CD8-positive, alpha-beta memory T cell (primary cell): ENCODE measurements around the gene ABCA2. TPM values are rescaled to one million over a fixed set of nuclear protein-coding genes. Genes with fewer than 3 reads are reported as not detected.
A peak's percentile ranks its signal among the peaks of the same experiment; 100 is the strongest.
"Not testable (repeated sequence)": the region's sequence is repeated elsewhere in the genome, so short reads cannot be mapped to it uniquely, and the experiment has no call there.

Source experiments
- CTCF ChIA-PET: fragments of 350-600 bp; sonication (Branson Sonifier 250); formaldehyde crosslinking; loops from one replicate; lab custom pipeline; 2021; ENCODE audit warnings: antibody characterized with exemption; lab: Charles Lee
- POLR2A ChIA-PET: fragments of 350-600 bp; sonication (Branson Sonifier 250); formaldehyde crosslinking; loops from one replicate; lab custom pipeline; 2021; ENCODE audit warnings: antibody characterized with exemption; lab: Charles Lee
- DNase-seq, 5 donors: peaks; one replicate each; pipeline versions ENCODE4 v3.0.0 to v3.0.0-alpha.2; 2020 to 2022; ENCODE audit warnings: mixed read lengths in 1 of 5
- H3K27ac ChIP-seq: one replicate; pipeline ENCODE4 v1.7.0; 2013; ENCODE audit warnings: low read depth, mild to moderate bottlenecking, low read length, moderate library complexity
- H3K27me3 ChIP-seq: 2 replicates; pipeline ENCODE4 v1.7.0; 2013; ENCODE audit warnings: low read length, mild to moderate bottlenecking; ENCODE audit not compliant: insufficient read depth, poor library complexity, severe bottlenecking
- H3K36me3 ChIP-seq: 2 replicates; pipeline ENCODE4 v1.7.0; 2013; ENCODE audit warnings: mild to moderate bottlenecking, low read length, moderate library complexity; ENCODE audit not compliant: insufficient read depth
- H3K4me1 ChIP-seq: 2 replicates; pipeline ENCODE4 v1.7.0; 2013; ENCODE audit warnings: mild to moderate bottlenecking, low read length, moderate library complexity; ENCODE audit not compliant: insufficient read depth
- H3K4me3 ChIP-seq: 2 replicates; pipeline ENCODE4 v1.7.0; 2013; ENCODE audit warnings: mild to moderate bottlenecking, low read length
- H3K9me3 ChIP-seq: 2 replicates; pipeline ENCODE4 v1.7.0; 2013; ENCODE audit warnings: mild to moderate bottlenecking, low read length
- H3K27ac Mint-ChIP-seq, 8 donors: one replicate each; pipeline ENCODE4 v1.8.0; 2020 to 2021; ENCODE audit warnings: mixed read lengths in 8 of 8, mild to moderate bottlenecking in 6 of 8, inconsistent platforms in 3 of 8, moderate library complexity in 3 of 8
- H3K27me3 Mint-ChIP-seq, 2 donors: one replicate each; pipeline ENCODE4 v1.8.0; 2020 to 2021; ENCODE audit warnings: mixed read lengths in 2 of 2, mild to moderate bottlenecking in 1 of 2, moderate library complexity in 1 of 2
- H3K36me3 Mint-ChIP-seq, 3 donors: one replicate each; pipeline ENCODE4 v1.8.0; 2020 to 2021; ENCODE audit warnings: mixed read lengths in 3 of 3, inconsistent platforms in 1 of 3, mild to moderate bottlenecking in 1 of 3
- H3K4me1 Mint-ChIP-seq, 3 donors: one replicate each; pipeline ENCODE4 v1.8.0; 2020 to 2021; ENCODE audit warnings: mixed read lengths in 3 of 3, inconsistent platforms in 1 of 3, mild to moderate bottlenecking in 1 of 3
- H3K4me3 Mint-ChIP-seq, 7 donors: one replicate each; pipeline ENCODE4 v1.8.0; 2020 to 2021; ENCODE audit warnings: mixed read lengths in 7 of 7, mild to moderate bottlenecking in 6 of 7, moderate library complexity in 4 of 7, inconsistent platforms in 2 of 7
- H3K9me3 Mint-ChIP-seq, 5 donors: one replicate each; pipeline ENCODE4 v1.8.0; 2020 to 2022; ENCODE audit warnings: mixed read lengths in 5 of 5, mild to moderate bottlenecking in 3 of 5, moderate library complexity in 2 of 5, inconsistent platforms in 1 of 5
- polyA plus RNA-seq: library from polyadenylated mRNA; unstranded; fragments of 300-500 nt; fragmentation: Illumina TruSeq; gene quantifications from one replicate; pipeline ENCODE4 v1.2.3, GENCODE V29; 2021
- total RNA-seq, 2 experiments: library from RNA; stranded (reverse); gene quantifications; one replicate each; pipeline ENCODE4 v1.2.3, GENCODE V29; 2021

ABCA2 gene
- total and polyA plus RNA-seq, 3 experiments from 2014 or later: 15.9 to 20.7 (median 20.2) TPM

- Mint-ChIP-seq H3K4me1 (peaks cover 6 to 22% (median 14%) of the 10 kb centered on the region in 3 donors), H3K36me3 (no peaks in the 10 kb centered on the region), H3K9me3 (no peaks in the 10 kb centered on the region), H3K4me3 (peak overlapping the region; percentile 5 to 78 (median 57)), H3K27ac (peak overlapping the region in 5 of 8 donors; percentile 45 to 68 (median 51)), H3K27me3 (peaks cover 3 to 4% of the 10 kb centered on the region in 2 donors)
- Histone ChIP-seq H3K27me3 (no peaks in the 10 kb centered on the region), H3K36me3 (no peaks in the 10 kb centered on the region), H3K9me3 (no peaks in the 10 kb centered on the region), H3K4me3 (no peak overlapping the region), H3K27ac (no peak overlapping the region), H3K4me1 (peaks cover 14% of the 10 kb centered on the region)
- DNase-seq: peak; percentile 77 to 89 (median 85)
- CTCF ChIA-PET: interaction anchor here (0.6 to 8.6 kb wide), 30 partner anchors 9 to 354 kb away, joined by 3 to 87 read pairs (median 4); partner anchors contain the start of genes ABCA2, CLIC3, FUT7 and MAN1B1
- POLR2A ChIA-PET: interaction anchor here (0.7 to 1.3 kb wide), 3 partner anchors 19 to 278 kb away, joined by 3 read pairs; partner anchors contain the start of gene MAN1B1
These were observed 40.0 kb upstream of the ABCA2 start for GRCh38 chr9:137067860-137068538.

- ChIA-PET CTCF (interaction anchor here (1.0 to 8.6 kb wide), 13 partner anchors 14 to 279 kb away, joined by 3 to 87 read pairs (median 10); partner anchors contain the start of genes ABCA2, FUT7, MAN1B1 and NPDC1), POLR2A (no interaction called here)
- peaks cover 3 to 4% of the 10 kb centered on the region in 2 donors for H3K27me3 Mint-ChIP-seq
- Histone ChIP-seq H3K9me3 (no peaks in the 10 kb centered on the region), H3K27ac (no peak overlapping the region), H3K4me3 (no peak overlapping the region), H3K4me1 (peaks cover 14% of the 10 kb centered on the region), H3K27me3 (no peaks in the 10 kb centered on the region), H3K36me3 (no peaks in the 10 kb centered on the region)
- peaks cover 6 to 21% (median 14%) of the 10 kb centered on the region in 3 donors for H3K4me1 Mint-ChIP-seq
- no peaks in the 10 kb centered on the region for H3K9me3 Mint-ChIP-seq
- no peak overlapping the region for H3K4me3 Mint-ChIP-seq
- no peak for DNase-seq
- no peak overlapping the region for H3K27ac Mint-ChIP-seq
- no peaks in the 10 kb centered on the region for H3K36me3 Mint-ChIP-seq
These were observed 38.2 kb upstream of the ABCA2 start for GRCh38 chr9:137066096-137066861.

- no peaks in the 10 kb centered on the region for H3K9me3 Mint-ChIP-seq
- CTCF ChIA-PET: interaction anchor here (1.0 to 8.6 kb wide), 5 partner anchors 17 to 35 kb away, joined by 3 to 87 read pairs (median 31); partner anchors contain the start of genes ABCA2, FUT7, MAN1B1 and NPDC1
- Histone ChIP-seq H3K27ac (no peak overlapping the region), H3K27me3 (no peaks in the 10 kb centered on the region), H3K4me1 (peaks cover 7% of the 10 kb centered on the region), H3K4me3 (no peak overlapping the region), H3K36me3 (no peaks in the 10 kb centered on the region), H3K9me3 (no peaks in the 10 kb centered on the region)
- no peak overlapping the region for H3K27ac Mint-ChIP-seq
- H3K27me3 Mint-ChIP-seq: peaks cover 3 to 4% of the 10 kb centered on the region in 2 donors
- no peak for DNase-seq
- POLR2A ChIA-PET: no interaction called here
- H3K4me1 Mint-ChIP-seq: peaks cover 6 to 13% (median 8%) of the 10 kb centered on the region in 3 donors
- H3K4me3 Mint-ChIP-seq: no peak overlapping the region
- H3K36me3 Mint-ChIP-seq: no peaks in the 10 kb centered on the region
These were observed 37.4 kb upstream of the ABCA2 start for GRCh38 chr9:137065336-137065967.

GRCh38 chr9:137064880-137065164, 36.8 kb upstream of the ABCA2 start:
- Histone ChIP-seq H3K9me3 (no peaks in the 10 kb centered on the region), H3K36me3 (no peaks in the 10 kb centered on the region), H3K4me1 (peaks cover 7% of the 10 kb centered on the region), H3K27me3 (no peaks in the 10 kb centered on the region), H3K4me3 (no peak overlapping the region), H3K27ac (no peak overlapping the region)
- no peaks in the 10 kb centered on the region for H3K9me3 Mint-ChIP-seq
- H3K27me3 Mint-ChIP-seq: peaks cover 3 to 4% of the 10 kb centered on the region in 2 donors
- H3K27ac Mint-ChIP-seq: no peak overlapping the region
- ChIA-PET CTCF (interaction anchor here (1.2 to 8.6 kb wide), 9 partner anchors 17 to 274 kb away, joined by 3 to 87 read pairs (median 7); partner anchors contain the start of gene NPDC1), POLR2A (no interaction called here)
- H3K4me3 Mint-ChIP-seq: no peak overlapping the region
- DNase-seq: no peak
- H3K4me1 Mint-ChIP-seq: peaks cover 6 to 12% (median 7%) of the 10 kb centered on the region in 3 donors
- H3K36me3 Mint-ChIP-seq: no peaks in the 10 kb centered on the region

- ChIA-PET CTCF (interaction anchor here (0.6 to 8.6 kb wide), 16 partner anchors 8 to 286 kb away, joined by 3 to 87 read pairs (median 4); partner anchors contain the start of gene NPDC1), POLR2A (no interaction called here)
- Mint-ChIP-seq H3K27me3 (peaks cover 3 to 4% of the 10 kb centered on the region in 2 donors), H3K9me3 (no peaks in the 10 kb centered on the region), H3K27ac (peak overlapping the region in 1 of 8 donors; percentile 37), H3K4me1 (peaks cover 6 to 10% (median 7%) of the 10 kb centered on the region in 3 donors), H3K4me3 (no peak overlapping the region), H3K36me3 (no peaks in the 10 kb centered on the region)
- Histone ChIP-seq H3K4me3 (no peak overlapping the region), H3K4me1 (peaks cover 2% of the 10 kb centered on the region), H3K36me3 (no peaks in the 10 kb centered on the region), H3K9me3 (no peaks in the 10 kb centered on the region), H3K27ac (no peak overlapping the region), H3K27me3 (no peaks in the 10 kb centered on the region)
- peak in 3 of 5 donors; percentile 38 to 50 (median 49) for DNase-seq
These were observed 36.2 kb upstream of the ABCA2 start for GRCh38 chr9:137064027-137064879.

GRCh38 chr9:137063311-137064026, 35.4 kb upstream of the ABCA2 start:
- no peak overlapping the region for H3K27ac Mint-ChIP-seq
- Histone ChIP-seq H3K36me3 (no peaks in the 10 kb centered on the region), H3K4me3 (no peak overlapping the region), H3K4me1 (no peaks in the 10 kb centered on the region), H3K9me3 (no peaks in the 10 kb centered on the region), H3K27me3 (no peaks in the 10 kb centered on the region), H3K27ac (no peak overlapping the region)
- H3K4me3 Mint-ChIP-seq: no peak overlapping the region
- ChIA-PET CTCF (interaction anchor here (0.6 to 8.6 kb wide), 16 partner anchors 9 to 285 kb away, joined by 3 to 87 read pairs (median 4); partner anchors contain the start of gene NPDC1), POLR2A (no interaction called here)
- no peak for DNase-seq
- H3K27me3 Mint-ChIP-seq: peaks cover 3 to 4% of the 10 kb centered on the region in 2 donors
- peaks cover 6 to 9% (median 7%) of the 10 kb centered on the region in 3 donors for H3K4me1 Mint-ChIP-seq
- H3K9me3 Mint-ChIP-seq: no peaks in the 10 kb centered on the region
- H3K36me3 Mint-ChIP-seq: no peaks in the 10 kb centered on the region

- CTCF ChIA-PET: interaction anchor here (2.1 to 8.6 kb wide), 2 partner anchors 15 to 33 kb away, joined by 15 to 87 read pairs; partner anchors contain the start of gene NPDC1
- H3K27ac ChIP-seq, H3K4me3 ChIP-seq, H3K4me1 ChIP-seq, POLR2A ChIA-PET, DNase-seq, H3K27ac Mint-ChIP-seq, H3K36me3 ChIP-seq, H3K27me3 Mint-ChIP-seq, H3K4me1 Mint-ChIP-seq, H3K36me3 Mint-ChIP-seq, H3K9me3 ChIP-seq, H3K9me3 Mint-ChIP-seq, H3K4me3 Mint-ChIP-seq, H3K27me3 ChIP-seq: not testable (repeated sequence)
These were observed 34.8 kb upstream of the ABCA2 start for GRCh38 chr9:137062798-137063197.
